H4 (cell line): ENCODE data around the gene GRID1. TPM values are rescaled to one million over a fixed set of nuclear protein-coding genes. Genes with fewer than 3 reads are reported as not detected.
"Not testable (repeated sequence)": the region's sequence is repeated elsewhere in the genome, so short reads cannot be mapped to it uniquely, and the experiment has no call there.

Source experiments
- DNase-seq: peaks from one replicate; pipeline ENCODE4 v3.0.0-alpha.2; 2015; ENCODE audit warnings: low spot score
- total RNA-seq: library from RNA; depleted of rRNA; stranded (reverse); fragments of >200 nt; shearing (Covaris generic); gene quantifications from 2 replicates; pipeline ENCODE4 v1.2.3, GENCODE V29; 2014

The GRID1 gene
- total RNA-seq, 1 experiment from 2014 or later, result 2.4 TPM

DNA sequence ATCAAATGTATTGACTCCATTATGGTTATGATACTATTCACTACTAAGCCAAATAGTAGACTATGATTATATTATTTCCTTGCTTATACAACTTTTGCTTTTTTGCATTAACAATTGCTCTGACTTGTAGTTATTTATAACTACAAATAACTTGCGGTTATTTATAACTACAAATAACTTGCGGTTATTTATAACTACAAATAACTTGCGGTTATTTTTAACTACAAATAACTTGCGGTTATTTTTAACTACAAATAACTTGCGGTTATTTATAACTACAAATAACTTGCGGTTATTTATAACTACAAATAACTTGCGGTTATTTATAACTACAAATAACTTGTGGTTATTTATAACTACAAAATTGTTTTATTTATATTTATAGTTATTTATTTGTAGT, 436.6 kb downstream of the GRID1 start:
- not testable (repeated sequence) for DNase-seq

DNA sequence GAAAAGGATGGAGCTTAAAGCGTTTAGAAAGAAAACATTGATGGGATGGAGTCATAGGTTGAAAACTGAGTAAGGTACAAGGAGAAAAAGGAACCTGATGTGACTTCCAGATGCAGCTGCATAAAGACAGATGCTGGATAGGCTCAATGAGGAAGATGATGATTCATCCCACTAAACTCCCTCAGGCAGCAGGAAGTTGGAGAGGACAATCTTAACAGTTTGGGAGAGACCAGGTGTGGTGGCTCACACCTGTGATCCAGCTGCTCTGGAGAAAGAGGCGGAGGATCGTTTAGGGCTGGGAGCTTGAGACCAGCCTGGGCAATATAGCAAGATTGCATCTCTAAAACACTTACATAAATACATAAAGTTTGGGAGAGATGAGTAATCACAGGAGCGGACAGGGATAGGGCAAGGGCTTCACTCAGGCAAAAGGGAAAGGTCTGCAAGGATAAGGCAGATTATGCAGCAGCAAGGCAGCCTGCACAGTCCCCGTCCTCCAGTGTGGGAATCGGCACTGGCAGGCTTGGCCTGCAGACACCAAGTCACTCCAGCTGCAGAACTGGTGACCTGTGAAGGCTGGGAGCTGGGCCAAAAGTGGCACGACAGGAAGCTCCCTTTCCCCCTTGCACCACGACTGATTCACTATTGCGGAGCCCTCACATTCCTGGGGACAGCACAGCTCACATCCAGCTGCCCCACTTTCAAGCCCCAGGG, 438.5 kb downstream of the GRID1 start:
- peak; percentile 18 for DNase-seq

DNA sequence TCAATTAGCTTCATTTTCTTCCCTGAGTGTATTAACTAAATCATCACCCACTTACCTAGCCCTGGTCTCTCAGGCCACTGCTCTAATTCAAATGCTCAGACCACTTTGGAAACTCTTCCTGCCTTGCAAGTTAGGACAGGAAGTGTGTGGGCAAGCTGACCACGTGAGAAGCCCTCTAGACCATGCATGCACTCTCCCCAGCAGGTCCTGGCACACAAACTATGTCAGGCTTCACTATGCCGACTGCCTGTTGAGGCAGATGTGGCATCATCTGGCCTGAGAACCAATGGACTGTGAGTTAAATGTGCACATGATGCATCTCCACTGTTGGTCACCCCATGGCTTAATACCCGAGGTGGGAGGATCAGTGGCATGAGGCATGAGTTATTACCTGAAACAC, 439.6 kb downstream of the GRID1 start:
- no peak for DNase-seq

DNA sequence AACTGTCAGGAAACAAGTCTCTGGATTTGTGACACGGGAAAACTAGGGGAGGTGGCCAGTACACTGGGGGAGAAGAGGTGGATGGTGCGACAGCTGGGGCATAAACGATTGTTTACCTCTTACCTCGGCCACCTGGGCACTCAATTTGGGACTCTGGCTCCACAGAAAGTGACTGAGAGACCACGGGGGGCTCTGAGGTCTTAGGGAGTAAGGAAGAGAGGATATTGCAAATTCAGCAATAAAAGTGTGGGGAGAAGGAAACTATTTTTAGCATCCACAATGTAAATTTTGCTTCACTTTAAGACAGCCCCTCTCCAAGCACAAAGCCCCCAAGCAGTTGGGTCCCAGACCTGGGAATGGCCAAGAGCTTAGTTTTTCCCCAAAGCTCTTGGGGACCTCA, 440.5 kb downstream of the GRID1 start:
- no peak for DNase-seq

DNA sequence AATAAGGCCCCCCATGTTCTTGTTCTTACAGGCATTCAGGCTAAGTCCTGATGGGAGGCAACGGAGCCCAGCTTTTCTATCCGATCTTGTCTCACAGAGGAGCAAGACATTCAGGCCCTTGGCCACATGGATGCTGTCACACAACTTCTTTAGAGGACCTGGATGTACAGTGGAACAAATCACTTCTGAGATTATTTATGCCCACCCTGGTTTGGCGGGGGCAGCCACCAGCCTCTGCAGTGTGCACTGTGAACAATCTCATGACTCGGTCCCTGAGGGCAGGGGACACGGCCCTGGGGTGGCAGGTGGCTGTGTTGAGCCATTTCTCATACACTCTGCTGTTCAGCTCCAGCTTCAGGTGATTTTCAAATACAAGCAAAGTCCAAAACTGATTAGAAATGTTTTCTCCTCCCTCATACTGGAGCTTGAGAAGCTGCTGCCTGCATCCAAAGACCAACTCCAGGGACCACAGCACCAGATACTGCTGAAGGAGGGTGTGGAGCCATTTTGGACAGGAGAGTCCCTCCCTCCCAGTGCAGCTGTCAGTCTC, 441.3 kb downstream of the GRID1 start:
- no peak for DNase-seq

DNA sequence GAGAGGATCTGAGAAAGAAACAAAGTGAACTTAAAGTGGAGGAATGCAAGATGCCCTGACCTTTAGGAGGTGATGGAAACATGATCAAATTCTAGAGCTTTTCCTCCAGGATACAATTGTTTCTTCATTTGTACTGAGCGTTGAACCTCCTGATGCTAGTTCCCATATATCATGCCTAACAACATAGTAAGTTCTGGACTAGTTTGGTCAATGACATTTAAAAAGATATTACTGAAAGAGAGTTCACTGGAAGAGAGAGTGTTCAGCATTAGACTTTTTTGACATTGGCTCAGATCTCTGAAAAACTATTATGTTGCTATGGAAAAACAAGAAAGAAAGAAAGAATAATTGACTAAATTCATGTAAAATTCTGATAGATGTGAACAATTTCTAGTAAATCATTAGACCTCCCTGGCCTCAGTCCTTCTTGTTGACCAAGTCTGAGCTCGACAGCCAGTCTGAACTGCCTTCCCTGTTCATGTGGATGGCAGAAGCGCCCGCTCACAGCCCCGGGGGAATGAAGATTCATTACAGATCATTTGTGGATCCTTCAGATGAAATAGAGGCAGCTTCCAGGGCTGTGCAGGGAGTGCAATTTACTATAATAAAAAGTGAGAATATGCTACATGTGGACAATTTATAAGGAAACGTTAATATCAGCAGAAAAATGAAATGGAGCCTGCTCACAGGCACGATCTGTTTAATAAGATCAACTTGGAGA, 442.1 kb downstream of the GRID1 start:
- DNase-seq, result no peak

DNA sequence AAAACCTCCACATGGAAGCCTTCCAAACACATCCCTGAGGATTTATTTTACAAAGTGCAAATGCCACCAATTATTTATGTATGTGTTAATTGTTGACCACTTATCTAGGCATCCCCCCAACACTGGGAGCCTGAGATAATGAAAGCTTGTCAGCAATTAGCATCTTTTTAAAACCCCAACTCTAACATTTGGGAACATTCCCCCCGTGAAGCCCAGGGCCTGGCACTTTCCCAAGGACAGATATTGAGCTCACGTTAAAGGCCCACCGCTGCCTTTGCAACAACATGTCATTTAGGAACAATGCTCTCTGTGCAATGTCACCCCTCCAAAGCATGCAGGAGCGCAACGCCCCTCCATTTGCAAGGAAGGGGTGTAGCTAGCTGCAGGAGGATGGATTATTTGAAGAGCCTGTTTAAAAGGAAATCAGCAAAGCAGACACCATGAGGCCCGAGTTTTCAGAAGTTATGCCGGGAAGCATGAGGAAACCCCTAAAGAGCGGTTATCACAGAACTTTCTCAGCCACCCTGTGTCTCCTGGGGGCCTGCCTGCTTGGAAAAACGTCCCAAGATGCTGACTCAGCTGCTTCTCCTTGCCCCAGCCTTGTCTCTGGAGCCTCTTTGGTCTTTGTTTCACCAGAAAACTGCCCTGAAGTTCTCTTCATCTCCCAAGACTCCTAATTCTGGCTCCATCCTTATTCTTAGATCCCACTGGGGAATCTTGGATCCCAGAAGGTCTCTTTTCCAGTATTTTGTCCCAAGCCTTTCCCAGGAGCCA, 444.1 kb downstream of the GRID1 start:
- DNase-seq, result no peak

DNA sequence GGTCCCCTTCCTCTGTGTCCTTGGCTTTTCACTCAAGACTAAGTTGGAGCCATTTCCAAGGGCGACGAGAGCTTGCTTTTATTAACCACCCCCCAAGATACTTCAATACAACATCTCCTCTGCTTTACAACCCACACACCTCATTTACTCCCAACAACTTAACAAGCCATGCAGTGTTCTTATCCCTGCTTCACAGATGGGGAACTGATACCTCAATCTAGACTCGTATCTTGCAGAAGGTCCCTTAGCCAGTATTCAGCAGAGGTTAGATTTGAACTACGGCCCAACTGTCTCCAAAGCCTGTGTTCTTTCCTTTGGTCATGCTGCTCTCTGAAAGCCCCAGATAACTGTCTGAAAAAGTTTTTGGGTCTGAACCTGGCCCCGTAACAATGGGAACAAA, 444.8 kb downstream of the GRID1 start:
- DNase-seq, result no peak

DNA sequence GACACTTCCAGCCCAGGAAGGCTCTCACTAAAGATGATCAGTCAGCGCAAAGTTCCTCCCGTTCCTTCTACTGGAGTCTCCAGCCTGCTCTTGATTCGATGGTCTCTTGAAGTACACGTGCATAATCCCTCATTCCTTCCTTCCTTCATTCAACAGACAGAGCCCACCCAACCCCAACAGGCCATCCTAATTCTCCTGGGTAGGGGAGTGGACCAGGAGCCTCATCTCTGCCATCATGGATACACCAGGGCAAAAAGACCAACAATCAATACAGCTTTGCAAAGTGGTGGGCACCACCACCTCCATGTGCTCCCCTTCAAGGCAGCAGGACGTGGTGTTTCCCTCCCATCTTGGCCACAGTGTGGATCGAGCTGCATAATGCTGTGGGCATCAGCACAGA, 446.3 kb downstream of the GRID1 start:
- DNase-seq, result no peak

DNA sequence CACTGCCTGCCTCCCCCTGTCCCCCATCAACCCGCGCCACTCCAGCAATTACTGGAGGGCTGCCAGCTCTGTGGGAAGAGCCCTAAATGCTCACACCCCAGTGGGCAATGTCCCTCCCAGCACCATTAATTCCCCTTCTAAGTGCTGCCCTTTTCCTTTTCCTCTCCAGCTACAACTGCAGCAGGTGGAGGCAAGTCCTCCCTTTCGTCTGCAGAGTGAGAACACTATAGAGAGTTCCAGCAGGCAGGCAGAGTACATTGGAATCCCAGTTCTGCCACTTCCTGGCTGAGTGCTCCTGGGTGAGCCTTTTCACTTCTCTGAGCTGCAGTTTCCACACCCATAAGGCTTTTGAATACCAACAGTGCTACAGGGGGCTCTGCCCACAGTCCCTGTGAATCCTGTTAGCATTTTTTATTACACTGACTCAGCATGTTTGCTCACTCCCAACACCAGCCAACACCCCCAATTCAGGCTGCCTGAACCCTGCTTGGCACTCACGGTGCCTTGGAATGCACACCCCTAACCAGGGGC, 447.0 kb downstream of the GRID1 start:
- DNase-seq, result peak; percentile 23

DNA sequence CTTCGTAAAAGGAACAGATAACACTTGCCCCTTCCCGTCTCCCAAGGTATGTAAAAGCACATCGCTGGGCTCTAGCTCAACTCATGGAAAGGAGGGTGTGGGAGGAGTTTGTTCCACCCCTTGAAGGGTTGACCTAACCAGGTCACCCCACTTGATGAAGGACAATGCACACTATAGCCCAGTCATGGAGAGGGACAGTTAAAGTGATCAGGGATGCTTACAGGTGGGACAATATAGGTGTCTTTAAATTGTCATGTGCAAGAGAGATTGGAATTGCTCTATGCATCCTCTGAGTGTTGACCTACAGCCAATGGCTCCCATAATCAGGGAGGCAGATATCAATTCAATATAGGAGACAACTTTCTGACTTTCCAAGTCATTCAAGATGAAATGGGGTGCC, 448.2 kb downstream of the GRID1 start:
- no peak for DNase-seq

DNA sequence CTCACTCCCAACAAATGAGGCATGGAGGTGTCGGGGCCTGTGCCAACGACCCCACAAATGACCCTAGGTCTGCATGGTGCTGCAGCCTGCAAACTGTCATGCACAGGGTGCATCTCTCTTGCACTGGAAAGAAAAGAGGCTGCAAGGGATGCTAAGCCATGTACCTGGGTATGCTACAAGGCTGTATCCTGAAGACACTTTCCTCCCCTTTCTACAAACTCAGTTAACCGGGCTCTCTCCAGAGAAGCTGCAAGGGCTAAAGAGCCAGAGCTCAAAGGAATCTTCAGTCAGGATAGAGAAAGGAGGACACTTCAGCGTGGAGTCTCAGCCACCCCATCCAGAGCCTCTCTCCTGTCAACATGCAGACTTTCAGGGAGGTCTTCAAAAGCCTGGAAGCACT, 449.0 kb downstream of the GRID1 start:
- DNase-seq, result no peak

DNA sequence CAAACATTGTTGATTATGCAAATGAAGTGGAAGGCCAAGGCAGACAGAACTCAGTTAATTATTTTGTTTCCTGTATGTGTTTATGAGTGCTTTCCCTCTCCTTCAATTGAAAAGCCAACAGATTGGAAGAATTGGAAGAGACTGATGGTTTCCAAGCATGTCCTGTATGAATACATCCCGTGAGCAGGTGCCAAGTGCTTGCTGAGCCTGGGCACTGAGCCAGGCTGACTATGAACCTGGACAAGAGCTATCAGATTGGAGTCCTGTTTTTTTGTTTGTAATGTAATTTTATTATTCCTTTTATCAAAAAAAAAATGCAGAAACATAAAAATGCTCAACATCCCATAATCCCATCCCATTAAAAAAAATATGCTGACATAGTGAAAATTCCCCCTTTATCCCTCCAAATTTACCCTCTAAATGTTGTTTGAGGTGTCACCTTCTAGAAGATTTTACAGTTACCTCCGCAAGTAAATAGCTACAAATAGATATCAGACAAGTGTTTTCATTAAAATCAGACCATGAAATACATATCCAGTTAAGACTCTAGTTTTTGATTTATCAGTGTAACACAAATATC, 449.5 kb downstream of the GRID1 start:
- DNase-seq, result no peak

DNA sequence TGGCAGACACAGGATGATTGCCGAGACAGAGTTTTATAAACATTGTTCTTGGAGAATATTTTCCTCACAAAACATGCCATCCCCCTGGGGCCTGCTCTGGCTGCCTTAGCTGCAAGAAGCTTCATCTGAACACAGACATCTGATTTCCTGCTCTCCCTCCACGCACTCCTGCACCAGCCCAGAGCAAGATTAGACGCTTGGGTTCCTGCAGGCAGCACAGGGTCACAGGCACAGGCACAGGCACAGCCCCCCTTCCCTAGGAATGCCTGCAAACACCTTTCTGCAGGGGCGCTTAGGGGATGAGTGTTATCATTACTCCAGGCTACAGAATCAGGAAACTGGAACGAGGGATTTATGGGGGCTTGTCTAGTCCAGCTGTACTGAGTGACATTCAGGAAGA, 450.3 kb downstream of the GRID1 start:
- DNase-seq, result no peak

DNA sequence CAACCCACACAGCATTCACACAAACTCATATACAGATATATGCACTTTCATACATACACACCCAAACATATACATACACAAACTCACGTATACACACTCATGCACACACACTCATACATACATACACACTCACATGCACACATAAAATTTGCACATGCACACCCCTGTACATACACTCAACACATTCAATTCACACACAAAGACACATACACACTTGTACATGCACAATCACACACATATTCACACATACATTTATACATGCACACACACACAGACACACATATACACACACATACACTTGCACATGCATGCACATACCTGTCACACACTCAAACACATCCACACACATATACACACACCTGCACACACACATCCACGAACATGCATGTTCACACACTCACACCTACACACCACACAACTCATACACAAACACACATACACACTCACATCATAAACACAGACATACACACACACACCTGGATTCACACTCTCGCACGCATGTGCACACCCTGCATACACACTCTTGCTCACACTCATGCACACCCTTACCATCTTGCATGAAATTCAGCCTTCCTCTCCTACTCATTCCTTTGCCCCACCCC, 451.2 kb downstream of the GRID1 start:
- no peak for DNase-seq

DNA sequence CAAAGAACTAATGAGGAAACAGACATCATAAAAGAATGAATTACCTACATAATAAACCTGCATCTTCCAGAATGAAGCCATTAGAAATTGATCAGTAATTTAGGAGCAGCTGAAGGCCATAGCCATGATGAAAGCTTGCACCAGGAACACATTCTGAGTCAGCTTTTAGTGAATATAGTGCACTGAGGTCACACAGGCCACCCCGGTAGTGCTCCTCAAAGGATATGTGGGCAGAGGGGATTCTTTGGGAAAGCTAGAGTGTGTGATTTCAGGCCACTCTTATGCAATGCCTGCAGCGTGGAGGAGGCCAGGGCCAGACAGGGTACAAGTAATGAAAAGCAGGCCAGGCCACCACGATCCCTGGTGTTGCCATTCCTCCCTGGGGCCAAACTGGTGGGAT, 451.9 kb downstream of the GRID1 start:
- no peak for DNase-seq

DNA sequence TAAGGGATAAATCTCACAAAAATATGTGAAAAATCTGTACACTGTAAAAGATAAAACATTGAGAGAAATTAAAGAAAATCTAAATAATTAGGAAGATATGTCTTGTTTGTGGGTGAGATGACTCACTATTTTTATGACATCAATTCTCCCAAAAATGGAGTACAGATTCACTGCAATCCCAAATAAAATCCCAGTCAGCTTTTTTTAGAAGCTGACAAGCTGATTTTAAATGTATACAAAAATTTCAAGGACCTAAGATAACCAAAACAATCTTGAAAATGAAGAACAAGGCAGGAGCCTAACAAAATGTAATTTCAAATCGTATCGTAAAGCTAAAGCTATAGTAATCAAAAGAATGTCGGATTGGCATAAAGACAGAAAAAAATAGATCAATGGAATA, 458.1 kb downstream of the GRID1 start:
- DNase-seq, result no peak

DNA sequence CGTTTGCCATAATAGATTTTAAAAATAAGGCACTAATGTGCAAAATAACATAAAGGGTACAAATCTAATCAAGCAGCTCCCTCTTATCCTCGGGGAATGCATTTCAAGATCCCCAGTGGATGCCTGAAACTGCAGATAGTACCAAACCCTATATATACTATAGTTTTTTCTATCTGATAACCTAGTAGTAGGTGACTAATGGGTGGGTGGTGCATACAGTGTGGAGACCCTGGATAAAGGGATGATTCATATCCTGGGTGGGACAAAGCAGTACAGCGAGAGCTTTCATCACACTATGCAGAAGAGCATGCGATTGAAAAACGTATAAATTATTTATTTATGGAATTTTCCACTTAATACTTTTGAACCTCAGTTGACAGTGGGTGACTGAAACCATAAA, 464.5 kb downstream of the GRID1 start:
- DNase-seq, result no peak

DNA sequence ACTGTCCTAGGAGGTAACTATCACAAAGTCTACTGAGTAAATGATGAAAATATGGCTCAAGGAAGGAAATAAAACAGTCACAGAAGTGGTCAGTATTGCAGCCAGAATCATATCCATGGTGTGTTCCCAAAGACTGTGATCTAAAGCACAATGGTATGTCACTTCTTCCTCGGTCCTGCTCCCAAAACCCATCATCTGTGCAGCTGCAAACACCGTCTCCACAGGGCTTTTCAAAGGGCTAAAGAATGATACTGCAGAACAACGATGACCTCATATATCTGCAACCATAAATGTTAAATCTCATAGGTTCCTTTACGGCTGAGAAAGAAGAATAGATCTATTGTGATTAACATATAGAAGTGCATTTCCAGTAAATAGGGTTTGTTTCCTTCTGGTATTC, 465.0 kb downstream of the GRID1 start:
- no peak for DNase-seq

DNA sequence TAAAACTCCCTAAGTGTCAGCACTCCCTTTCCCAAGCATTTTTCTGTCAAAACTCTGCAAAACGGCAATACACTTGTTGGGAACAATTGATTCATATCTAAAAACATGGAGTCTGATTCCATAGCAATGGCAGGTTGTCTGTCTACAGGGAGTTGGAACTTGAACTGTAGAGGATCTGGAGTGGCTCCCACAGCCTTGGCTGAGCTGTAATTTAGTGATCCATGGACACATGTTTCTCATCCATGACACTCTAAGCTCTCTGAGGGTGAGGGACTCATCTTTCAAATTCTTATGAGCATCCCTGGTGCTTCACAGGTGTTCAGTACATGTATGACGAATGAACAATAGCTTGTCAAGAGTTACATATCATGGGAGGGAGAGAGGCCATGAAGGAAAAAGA, 466.1 kb downstream of the GRID1 start:
- no peak for DNase-seq

DNA sequence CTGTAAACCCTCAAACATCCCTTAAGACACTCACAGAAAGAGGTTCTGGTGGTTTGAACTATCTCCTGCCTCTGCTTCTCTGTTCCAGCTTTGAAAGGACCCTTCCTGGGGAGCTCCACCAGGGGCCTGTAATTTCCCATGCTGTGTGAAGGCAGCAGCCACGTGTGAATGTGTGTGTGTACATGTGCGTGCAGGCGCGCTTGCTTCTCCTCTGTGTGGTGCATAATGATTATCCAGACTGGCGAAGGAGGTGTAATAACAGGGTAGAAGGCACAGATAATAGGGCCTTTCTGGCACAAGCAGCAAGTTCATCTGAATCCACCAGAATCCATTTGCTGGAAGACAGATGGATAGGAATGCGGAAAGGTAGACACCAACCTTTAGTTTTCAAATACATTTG, 466.5 kb downstream of the GRID1 start:
- no peak for DNase-seq

DNA sequence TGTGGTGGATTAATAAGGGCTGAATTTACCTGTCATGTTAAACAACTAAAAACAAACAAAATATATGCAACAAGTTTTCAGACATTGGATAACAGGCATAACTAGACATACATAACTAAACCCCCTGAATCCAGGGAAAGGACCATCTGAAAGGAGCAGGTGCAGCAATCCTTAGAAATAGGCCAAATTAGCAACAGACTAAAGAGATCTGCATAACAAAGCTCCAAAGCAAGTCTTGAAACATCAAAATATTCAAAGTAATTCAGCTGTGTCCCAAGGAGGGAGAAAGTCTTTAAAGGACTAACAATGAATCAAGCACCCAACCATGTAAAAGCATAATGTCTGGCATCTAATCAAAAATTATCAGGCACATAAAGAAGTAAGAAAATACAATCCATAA, 475.1 kb downstream of the GRID1 start:
- DNase-seq, result no peak
